ENCODE measurements around the gene PARK7.
"Not testable (repeated sequence)": the region's sequence is repeated elsewhere in the genome, so short reads cannot be mapped to it uniquely, and the experiment has no call there.

The PARK7 gene

GRCh38 chr1:7961216-7962013 lies at the start of gene PARK7:
Gene PARK7 (plus strand): TSS chr1:7961711. CDS start chr1:7962786, 1,075 bp downstream.
- DNase-seq (ENCODE audit: low read depth in 2 of 2) = peak; percentile 98 to 99

- DNase-seq (ENCODE audit: low read depth in 2 of 2) = no peak
Measured at GRCh38 chr1:7912145-7912544, 49.4 kb upstream of the PARK7 start.

GRCh38 chr1:7912743-7913557 lies 48.6 kb upstream of the PARK7 start:
- DNase-seq (ENCODE audit: low read depth in 2 of 2) = no peak

- no peak for DNase-seq (ENCODE audit: low read depth in 2 of 2)
Measured at GRCh38 chr1:7915826-7916500, 45.5 kb upstream of the PARK7 start.

GRCh38 chr1:7916501-7916830 lies 45.0 kb upstream of the PARK7 start:
- no peak for DNase-seq (ENCODE audit: low read depth in 2 of 2)

- DNase-seq (ENCODE audit: low read depth in 2 of 2) = not testable (repeated sequence)
Measured at GRCh38 chr1:7917971-7918370, 43.5 kb upstream of the PARK7 start.

- no peak for DNase-seq (ENCODE audit: low read depth in 2 of 2)
Measured at GRCh38 chr1:7919880-7920279, 41.6 kb upstream of the PARK7 start.

GRCh38 chr1:7921796-7922195 lies 39.7 kb upstream of the PARK7 start:
- DNase-seq (ENCODE audit: low read depth in 2 of 2) = no peak

- DNase-seq (ENCODE audit: low read depth in 2 of 2) = no peak
Measured at GRCh38 chr1:7922301-7922700, 39.2 kb upstream of the PARK7 start.

GRCh38 chr1:7927061-7927460 lies 34.5 kb upstream of the PARK7 start:
- not testable (repeated sequence) for DNase-seq (ENCODE audit: low read depth in 2 of 2)

- no peak for DNase-seq (ENCODE audit: low read depth in 2 of 2)
Measured at GRCh38 chr1:7928247-7928646, 33.3 kb upstream of the PARK7 start.

- DNase-seq (ENCODE audit: low read depth in 2 of 2) = no peak
Measured at GRCh38 chr1:7929637-7930036, 31.9 kb upstream of the PARK7 start.

GRCh38 chr1:7930645-7931445 lies 30.7 kb upstream of the PARK7 start:
- no peak for DNase-seq (ENCODE audit: low read depth in 2 of 2)

- DNase-seq (ENCODE audit: low read depth in 2 of 2) = no peak
Measured at GRCh38 chr1:7931446-7931812, 30.1 kb upstream of the PARK7 start.

- no peak for DNase-seq (ENCODE audit: low read depth in 2 of 2)
Measured at GRCh38 chr1:7932524-7933138, 28.9 kb upstream of the PARK7 start.

GRCh38 chr1:7938070-7938469 lies 23.4 kb upstream of the PARK7 start:
- DNase-seq (ENCODE audit: low read depth in 2 of 2) = no peak

GRCh38 chr1:7940034-7940433 lies 21.5 kb upstream of the PARK7 start:
- DNase-seq (ENCODE audit: low read depth in 2 of 2) = no peak

- peak in 1 of 2 donors; percentile 78 for DNase-seq (ENCODE audit: low read depth in 2 of 2)
Measured at GRCh38 chr1:7940745-7941436, 20.6 kb upstream of the PARK7 start, which contains the start of gene TNFRSF9. Gene TNFRSF9 (minus strand): TSS chr1:7940839. CDS start chr1:7939994, 845 bp downstream.

GRCh38 chr1:7941437-7941793 lies 20.1 kb upstream of the PARK7 start:
- DNase-seq (ENCODE audit: low read depth in 2 of 2) = no peak

- DNase-seq (ENCODE audit: low read depth in 2 of 2) = no peak
Measured at GRCh38 chr1:7942214-7942921, 19.1 kb upstream of the PARK7 start.

All from stimulated activated CD4-positive, alpha-beta T cell treated with anti-CD3 and anti-CD28 coated beads, Interleukin-1b, Interleukin-23, amount 100 ng/mL, for 1 hour (primary cell).